GM19372 (cell line): ENCODE results near the gene ATMIN.
A peak's percentile ranks its signal among the peaks of the same experiment; 100 is the strongest.

Experiments
- ATAC-seq: cut with Tn5 transposase; IDR thresholded peaks from one replicate; pipeline ENCODE4 v1.9.1; 2021; ENCODE audit warnings: mild to moderate bottlenecking, low read depth, moderate library complexity; ENCODE audit not compliant: unreplicated experiment

ATMIN gene, protein sequence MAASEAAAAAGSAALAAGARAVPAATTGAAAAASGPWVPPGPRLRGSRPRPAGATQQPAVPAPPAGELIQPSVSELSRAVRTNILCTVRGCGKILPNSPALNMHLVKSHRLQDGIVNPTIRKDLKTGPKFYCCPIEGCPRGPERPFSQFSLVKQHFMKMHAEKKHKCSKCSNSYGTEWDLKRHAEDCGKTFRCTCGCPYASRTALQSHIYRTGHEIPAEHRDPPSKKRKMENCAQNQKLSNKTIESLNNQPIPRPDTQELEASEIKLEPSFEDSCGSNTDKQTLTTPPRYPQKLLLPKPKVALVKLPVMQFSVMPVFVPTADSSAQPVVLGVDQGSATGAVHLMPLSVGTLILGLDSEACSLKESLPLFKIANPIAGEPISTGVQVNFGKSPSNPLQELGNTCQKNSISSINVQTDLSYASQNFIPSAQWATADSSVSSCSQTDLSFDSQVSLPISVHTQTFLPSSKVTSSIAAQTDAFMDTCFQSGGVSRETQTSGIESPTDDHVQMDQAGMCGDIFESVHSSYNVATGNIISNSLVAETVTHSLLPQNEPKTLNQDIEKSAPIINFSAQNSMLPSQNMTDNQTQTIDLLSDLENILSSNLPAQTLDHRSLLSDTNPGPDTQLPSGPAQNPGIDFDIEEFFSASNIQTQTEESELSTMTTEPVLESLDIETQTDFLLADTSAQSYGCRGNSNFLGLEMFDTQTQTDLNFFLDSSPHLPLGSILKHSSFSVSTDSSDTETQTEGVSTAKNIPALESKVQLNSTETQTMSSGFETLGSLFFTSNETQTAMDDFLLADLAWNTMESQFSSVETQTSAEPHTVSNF

DNA sequence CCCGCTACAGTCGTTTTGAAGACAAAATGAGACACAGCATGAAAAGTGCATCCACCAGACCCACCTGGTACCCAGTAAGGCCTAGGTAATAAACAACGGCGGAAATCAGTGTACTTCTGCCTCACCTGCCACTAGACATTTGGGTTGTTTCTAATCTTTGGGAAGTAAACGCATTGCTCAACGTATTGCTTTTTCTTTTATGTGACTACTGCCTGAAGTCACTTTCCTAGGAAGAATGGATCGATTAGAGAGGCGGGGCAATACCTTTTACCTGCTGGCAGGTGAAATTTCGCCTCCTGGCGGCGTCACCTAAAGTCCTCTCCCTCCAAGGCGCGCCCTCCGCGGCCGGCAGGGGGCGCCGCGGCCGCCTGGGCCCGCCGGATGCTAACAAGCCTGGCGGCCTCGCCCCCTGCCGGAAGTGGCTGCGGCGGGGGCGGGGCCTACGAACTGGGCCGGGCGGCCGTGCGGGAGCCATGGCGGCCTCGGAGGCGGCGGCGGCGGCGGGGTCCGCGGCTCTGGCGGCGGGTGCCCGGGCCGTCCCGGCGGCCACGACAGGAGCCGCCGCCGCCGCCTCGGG, at the start of gene ATMIN:
ATMIN (plus strand) TSS at position 445 of the 577 bp plus-strand sequence; CDS start at position 474, 29 bp downstream.
- ATAC-seq: peak; percentile 91

DNA sequence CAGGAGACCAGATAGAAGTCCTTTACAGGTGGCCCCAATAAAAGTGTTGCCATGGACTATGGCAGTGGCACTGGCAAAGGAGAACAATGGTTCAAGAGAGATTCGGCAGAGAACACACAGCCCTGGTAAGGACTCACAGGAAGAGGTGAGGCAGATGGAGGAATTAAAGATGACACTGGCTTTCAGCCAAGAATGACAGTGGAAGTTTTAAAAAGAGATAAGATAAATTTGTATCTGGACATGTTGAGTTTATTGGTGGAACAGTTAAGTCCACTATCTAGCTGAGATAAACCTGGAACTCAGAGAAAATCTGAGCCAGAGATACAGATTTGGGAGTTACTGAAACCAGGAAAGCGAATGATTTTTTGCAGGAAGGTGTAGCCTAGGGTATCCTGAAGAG, 49.1 kb upstream of the ATMIN start:
- ATAC-seq: no peak

DNA sequence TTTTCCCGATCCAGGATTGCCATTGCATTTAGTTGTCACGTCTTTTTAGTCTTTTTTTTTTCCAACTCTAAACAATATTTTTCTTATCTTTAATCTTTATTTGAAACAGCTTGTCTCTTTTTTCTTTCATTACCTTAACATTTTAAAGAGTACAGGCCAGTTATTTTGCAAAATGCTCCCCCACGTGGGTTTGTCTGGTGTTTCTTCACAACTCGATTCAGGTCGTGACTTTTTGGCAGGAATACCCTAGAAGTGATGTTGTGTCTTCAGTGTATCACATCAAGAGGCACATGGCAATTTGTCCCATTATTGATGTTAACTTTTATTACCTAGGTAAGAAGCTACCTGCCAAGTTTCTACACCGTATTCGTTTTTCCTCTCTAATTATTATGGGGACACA, 46.9 kb upstream of the ATMIN start:
- ATAC-seq: no peak

DNA sequence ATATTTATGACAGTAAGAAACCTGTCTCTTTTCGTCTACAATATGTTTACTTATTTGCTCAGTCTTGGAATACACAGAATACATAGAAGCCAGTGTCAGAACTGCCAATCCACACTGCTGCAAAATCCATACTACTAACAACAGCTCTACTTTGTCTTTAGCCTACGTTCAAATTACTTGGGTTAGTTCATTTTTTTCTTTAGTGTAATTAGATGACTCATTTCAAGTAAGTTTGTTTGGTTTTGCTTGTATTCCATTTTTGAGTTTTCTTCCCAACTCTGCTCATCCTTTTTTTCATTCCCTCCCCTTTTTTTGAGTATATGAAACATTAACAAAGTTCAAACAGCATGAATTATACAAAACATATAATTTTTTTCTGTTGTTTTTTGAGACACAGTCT, 45.8 kb upstream of the ATMIN start:
- ATAC-seq: no peak

DNA sequence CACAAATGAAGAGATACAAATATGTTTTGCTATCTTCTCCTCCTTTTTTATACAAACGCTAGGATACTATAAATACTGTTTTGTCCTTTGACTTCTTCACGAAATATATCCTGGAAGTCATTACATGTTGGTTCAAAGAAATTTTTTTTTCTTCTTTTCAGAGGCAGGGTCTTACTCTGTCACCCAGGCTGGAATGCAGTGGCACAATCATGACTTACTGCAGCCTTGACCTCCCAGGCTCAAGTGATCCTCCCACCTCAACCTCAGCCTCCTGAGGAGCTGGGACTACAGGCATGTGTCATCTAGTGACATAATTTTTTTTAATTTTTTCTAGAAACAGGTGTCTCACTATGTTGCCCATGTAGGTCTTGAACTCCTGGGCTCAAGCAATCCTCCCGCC, 45.1 kb upstream of the ATMIN start:
- ATAC-seq: no peak

DNA sequence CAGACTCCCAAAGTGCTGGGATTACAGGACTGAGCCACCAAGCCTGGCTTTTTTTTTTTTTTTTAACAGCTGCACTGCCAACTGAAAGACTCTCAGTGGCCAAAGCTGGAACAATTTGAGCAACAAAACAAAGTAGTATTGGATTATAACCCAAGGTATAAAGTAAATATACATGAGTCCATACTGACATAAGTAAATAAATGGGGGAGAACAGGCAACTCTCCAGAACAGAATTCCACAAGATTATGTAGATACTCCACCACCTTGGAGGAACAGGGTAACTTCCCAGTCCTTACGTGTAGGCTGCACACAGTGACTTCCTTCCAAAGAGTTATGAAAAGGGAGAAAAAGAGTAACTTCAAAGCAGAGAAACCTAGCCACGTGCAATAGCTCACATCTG, 44.7 kb upstream of the ATMIN start:
- ATAC-seq: no peak

DNA sequence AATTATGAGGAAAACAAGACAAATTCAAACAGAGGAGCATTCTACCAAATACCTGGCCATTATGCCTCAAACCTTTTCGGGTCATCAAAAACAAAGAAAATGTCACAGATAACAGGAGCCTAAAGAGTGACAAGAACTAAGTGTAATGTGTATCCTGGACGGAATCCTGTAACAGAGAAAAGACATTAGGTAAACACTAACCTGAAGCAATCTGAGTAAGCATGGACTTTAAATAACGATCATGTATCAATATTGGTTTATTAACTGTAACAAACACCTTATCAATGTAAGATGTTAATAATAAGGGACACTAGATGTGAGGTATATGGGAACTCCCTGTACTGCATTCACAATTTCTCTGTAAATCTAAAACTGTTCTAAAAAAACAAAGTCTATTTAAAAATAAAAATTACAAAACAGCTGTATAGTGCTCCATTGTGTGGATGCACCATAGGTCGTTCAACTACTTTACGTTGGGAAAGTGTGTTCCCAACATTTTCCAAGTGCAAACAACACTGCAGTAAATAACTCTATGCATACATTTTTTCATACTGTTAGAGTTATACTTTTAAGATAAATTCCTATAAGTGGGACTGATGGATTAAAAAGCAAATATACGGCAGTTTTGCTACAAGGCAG, 43.7 kb upstream of the ATMIN start:
- no peak for ATAC-seq

DNA sequence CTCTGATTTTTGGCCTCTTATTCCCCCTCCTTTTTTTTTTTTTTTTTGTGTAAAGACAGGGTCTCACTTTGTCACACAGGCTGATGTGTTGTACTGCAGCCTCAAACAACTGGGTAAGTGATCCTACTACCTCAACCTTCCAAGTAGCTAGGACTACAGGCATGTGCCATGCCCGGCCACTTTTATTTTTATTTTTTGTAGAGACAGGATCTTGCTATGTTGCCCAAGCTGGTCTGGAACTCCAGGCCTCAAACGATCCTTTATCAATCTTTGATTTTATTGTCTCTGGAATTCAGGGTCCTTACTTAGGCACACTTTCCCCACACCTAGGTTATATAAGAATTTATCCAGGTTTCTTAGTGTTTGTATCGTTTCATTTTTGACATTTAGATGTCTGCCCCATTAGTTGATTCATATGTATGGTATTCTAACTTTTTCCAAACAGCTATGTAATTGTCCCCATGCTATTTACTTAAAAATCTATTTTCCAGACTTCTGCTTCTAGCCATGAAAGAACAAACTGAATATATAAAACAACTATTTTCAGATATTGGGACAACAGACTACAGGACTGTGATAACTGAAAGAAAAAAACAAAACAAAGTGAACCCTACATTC, 42.9 kb upstream of the ATMIN start:
- ATAC-seq: no peak

DNA sequence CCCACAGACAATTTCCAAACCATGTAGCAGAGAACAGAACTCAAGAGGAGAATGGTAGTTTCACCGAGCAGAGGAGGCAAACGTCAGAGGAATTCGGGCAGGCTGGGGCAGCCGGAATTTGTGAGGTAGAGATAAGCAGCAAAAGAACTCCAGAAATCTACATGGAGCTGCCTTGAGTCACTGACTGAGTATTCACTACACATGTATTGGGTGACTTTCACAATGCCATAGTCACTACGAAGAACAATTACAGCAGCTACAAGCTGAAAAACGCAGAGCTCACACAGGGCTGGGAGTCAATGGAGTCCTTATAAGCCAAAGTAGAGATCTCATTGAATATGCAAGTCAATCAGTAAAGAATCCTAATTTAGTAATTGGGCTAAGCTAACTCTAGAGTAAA, 42.3 kb upstream of the ATMIN start:
- no peak for ATAC-seq

DNA sequence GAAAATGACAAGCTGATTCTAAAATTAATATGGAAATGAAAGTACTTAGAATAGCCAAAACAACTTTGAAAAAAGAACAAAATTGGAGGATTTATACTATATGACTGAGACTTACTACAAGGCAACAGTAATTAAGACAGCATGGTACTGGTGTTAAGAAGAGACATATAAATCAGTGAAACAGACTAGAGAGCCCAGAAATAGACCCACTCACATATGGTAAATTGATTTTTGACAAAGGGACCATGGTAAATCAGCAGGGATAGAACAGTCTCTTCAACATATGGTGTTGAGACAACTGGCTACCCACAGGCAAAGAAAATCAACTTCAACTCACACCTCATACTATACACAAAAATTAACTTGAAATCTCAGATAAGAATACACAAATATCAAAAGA, 41.8 kb upstream of the ATMIN start:
- ATAC-seq: no peak

DNA sequence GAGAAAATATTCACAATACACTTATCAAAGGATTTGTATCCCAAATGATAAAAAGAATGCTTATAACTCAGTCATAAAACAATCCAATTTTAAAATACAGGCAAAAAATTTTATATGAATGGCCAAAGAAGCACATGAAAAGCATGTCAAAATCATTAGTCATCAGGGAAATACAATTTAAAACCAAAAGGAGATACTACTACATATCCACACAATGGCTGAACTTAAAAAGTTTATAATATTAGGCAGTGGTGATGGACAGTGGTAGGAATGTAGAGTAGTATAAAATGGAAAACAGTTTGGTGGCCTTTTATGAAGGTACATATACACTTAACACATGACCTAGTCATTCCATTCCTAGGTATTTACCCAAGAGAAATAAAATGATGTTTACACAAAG, 41.2 kb upstream of the ATMIN start:
- ATAC-seq: no peak

DNA sequence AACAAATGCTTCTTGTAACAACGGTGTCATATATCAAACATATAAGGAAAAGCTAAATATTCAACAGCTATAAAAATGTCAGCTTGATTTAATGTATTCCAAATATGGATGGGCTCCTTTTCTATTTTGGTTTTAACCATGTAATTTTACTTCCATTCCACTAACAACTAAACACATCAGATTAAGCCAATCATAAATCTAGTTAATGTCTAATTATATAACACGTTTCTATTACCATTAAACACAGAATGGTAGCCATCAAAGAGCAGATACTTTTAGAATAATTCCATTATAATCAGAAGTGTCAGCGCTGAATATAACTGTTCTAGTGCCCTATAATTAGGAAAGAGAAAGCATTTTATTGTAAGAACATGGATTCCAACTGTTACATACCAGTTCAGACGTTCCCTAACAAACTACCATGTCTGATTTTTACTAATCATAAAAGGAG, 38.9 kb upstream of the ATMIN start:
- ATAC-seq: peak; percentile 18

DNA sequence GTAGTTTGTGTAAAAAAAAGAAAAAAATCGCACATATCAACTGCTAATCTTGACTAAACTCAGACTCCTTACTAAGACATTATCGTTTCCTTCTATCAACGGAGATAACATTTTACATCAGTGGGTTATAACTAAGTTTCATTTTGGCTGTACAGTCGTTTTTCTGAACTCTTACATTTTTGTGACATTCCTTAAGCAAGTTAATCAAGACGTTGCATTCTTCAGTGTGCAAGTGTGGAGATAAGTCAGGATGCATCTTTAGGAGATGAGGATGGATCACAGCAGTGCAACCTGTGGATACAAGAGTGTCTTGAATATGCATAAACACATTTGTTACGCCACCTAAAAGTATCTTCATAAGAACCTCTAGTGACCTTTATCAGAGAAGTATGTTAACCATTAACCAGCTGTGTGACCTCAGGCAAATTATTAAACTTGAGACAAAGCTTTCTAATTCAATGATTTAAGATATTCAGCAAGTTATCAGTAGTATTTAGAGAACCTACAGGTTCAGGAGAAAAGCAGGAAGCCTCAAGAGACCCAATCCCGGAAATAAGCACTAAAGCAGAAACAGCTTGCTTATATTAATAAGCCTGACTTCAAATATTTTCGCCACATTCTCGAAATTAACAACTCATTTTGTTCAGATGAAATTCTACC, 38.4 kb upstream of the ATMIN start:
- peak; percentile 66 for ATAC-seq

DNA sequence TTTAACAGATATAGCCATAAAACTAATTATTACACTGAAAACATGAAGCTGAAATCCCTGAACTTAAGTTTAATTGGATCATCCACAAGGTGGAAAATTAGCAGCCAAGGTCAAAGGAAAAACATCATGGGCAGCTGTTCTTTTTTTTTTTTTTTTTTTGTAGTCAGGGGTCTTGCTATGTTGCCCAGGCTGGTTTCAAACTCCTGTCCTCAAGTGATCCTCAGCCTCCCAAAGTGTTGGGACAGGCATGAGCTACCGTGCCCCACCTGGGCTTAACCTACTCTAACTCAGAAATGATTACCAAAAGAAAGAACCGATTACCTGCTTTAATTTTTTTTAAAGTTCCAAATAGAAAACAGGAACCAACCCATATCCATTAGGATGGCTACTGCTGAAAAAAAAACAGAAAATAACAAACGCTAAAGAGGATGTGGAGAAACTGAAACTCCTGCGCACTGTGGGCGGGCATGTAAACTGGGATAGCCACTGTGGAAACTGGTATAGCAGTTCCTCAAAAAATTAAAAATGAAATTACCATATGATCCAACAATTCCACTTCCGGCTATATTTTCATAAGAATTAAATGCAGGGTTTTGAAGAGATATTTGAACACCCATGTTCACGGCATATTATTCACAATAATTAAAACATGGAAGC, 37.5 kb upstream of the ATMIN start:
- no peak for ATAC-seq

DNA sequence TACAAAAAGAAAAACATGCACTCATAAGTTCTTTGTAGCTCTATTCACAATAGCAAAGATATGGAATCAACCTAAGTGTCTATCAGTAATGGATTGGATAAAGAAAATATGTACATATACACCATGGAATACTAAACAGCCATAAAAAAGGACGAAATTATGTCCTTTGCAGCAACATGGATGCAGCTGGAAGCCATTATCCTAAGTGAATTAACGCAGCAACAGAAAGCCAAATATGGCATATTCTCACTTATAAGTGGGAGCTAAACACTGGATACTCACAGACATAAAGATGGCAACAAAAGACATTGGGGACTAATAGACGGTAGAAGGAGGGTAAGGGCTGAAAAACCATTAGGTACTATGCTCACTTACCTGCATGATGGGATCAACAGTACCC, 34.8 kb upstream of the ATMIN start:
- no peak for ATAC-seq

DNA sequence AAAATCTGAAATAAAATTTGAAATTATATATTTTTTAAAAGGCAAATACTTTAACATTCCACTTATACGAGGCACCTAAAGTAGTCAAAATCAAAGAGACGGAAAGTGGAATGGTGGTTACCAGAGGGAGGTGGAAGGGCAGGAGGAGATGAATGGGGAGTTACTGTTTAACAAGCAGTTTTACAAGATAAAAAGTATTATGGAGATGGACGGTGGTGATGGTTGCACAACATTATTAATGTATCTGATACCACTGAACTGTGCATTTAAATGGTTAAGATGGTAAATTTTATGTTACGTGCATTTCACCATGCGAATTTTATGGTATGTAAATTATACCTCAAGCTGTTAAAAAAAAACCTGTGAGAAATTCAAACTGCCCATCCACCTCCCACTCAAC, 34.3 kb upstream of the ATMIN start:
- no peak for ATAC-seq

DNA sequence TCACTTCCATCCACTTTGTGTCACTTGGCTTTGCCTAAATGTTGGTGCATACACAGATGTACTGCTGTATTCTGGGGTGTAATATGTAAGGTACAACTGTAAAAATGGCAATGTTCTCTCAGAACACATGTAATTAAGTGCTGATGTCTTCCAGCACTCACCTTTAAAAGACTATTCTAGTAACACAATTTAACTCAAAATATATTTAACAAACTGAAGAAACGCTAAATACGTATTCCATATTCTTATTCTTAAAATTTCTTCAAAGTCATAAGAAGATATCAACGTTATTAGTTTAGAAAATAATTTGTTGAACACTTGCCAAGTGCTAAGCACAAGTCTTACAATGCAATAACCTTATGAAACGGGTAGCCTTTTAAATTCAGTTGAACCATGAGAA, 32.6 kb upstream of the ATMIN start:
- no peak for ATAC-seq

DNA sequence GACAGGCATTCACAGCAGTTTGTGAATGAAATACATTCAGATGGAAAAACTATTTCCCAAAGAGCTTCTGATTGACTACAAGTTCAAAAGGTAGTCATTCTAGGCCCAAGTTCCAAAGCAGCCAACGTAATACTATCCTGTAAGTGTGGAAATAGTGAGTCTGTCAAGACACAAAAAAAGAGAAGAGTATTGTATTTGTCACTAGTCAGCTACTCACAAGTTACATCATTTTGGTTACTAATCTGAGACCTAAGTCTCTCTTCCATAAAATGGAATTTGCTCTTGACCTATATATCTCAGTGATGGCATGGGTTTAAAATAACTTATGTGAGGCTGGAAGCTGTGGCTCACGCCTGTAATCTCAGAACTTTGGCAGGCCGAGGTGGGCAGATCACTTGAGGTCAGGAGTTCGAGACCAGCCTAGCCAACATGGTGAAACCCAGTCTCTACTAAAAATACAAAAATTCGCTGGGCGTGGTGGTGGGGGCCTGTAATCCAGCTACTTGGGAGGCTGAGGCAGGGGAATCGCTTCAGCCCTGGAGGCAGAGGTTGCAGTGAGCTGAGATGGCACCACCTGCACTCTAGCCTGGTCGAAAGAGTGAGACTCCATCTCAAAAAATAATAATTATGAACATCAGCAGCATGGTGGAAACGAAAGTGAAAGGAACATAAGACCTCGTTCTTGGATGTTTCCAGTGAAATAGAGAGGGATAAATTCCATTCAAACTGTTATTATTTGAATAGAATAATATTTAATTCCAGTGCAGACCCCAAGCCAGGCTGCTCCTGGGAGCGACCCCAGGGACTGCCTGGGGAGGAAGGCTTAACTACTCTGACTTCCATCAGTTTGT, 31.8 kb upstream of the ATMIN start:
- ATAC-seq: no peak
